MG63 (cell line): ENCODE data around the gene NAA50. TPM values are rescaled to one million over a fixed set of nuclear protein-coding genes. Genes with fewer than 3 reads are reported as not detected.
A peak's percentile ranks its signal among the peaks of the same experiment; 100 is the strongest.

ENCODE experiments used
- DNase-seq: peaks from one replicate; pipeline ENCODE4 v3.0.0-alpha.2; 2020
- H3K27me3 ChIP-seq: fragments of 250-450 bp; sonication (Bioruptor Pico); 2 replicates; pipeline ENCODE4 v1.5.1; 2020; ENCODE audit warnings: mild to moderate bottlenecking, moderate library complexity
- H3K36me3 ChIP-seq: fragments of 250-450 bp; sonication (Bioruptor Pico); 2 replicates; pipeline ENCODE4 v1.5.1; 2020; ENCODE audit warnings: mild to moderate bottlenecking, moderate library complexity
- H3K4me3 ChIP-seq: fragments of 250-450 bp; sonication (Bioruptor Pico); 2 replicates; pipeline ENCODE4 v1.5.1; 2020; ENCODE audit warnings: mild to moderate bottlenecking, moderate library complexity
- H3K9me3 ChIP-seq: fragments of 250-450 bp; sonication (Bioruptor Pico); 2 replicates; pipeline ENCODE4 v1.5.1; 2020; ENCODE audit warnings: mild to moderate bottlenecking, moderate library complexity
- total RNA-seq: library from RNA; depleted of rRNA; stranded (reverse); fragments of >200 nt; shearing (Covaris generic); gene quantifications from 2 replicates; pipeline ENCODE4 v1.2.3, GENCODE V29; 2014; ENCODE audit warnings: low replicate concordance; rRNA removed

Gene NAA50
- 57.1 and 101 TPM in 2 replicates for total RNA-seq

DNA sequence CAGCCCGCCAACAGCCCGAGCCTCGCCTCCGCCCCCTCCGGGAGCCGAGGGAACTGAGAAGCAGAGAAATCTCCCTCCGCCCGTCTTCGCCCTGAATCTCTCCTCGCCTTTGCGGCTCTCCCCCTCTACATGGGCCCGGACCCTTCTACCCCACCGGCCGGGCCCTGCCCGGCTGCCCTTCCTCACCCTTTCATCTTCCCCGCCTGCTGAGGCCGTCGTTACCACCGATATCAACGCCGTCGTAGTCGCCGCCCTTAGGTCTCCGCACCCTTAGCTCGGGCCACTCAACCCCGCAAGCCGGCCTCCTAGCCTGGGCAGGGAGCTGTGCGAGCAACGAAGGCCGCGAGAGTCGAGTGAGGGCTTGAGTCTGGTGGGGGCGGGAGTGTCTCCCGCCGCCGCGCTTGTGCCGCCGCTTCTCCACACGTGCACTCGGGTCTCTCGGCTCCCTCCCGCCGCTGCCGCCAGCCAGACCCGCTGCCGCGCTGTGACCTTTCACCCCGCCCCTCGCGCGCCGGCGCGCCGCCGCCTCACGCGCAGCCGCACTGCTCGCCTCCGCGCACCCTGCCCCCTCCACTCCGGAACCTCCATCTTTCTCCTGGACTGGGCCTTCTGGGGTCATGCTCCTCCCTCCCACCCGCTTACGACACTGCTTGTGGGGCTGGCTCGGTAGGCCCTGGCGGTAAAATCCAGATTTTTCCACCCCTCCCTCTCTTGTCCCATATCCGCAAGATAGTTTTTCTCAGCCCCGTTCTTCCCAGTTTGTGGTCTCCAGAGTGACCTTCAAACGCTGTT lies at the start of gene NAA50:
Gene NAA50 (minus strand): TSS at position 494 of the 792 bp plus-strand sequence. CDS start 300 bp downstream, at position 194.
- H3K27me3 ChIP-seq = no peaks in the 10 kb centered on the region
- no peaks in the 10 kb centered on the region for H3K9me3 ChIP-seq
- H3K36me3 ChIP-seq = peaks cover 18% of the 10 kb centered on the region
- peak within 1 kb of the TSS; percentile 98 for H3K4me3 ChIP-seq
- peak; percentile 97 for DNase-seq

DNA sequence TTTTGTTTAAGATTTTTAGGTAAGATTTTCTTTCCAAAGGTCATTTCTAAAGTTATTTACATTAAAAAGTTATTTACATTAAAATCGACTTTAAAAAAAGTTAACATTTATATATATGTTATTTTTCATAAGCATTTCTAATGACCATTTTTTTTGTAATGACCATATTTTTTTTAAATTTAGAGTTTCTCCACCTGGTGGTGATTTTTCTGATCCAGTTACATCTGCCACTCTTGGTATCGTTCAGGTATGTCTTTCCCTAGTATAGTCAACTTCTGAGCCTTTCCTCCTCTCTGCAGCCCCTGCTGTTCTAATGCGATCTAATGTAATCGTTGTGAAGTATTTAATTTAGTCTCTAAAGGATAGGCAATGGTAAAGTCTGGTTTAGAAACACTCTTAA lies 49.6 kb upstream of the NAA50 start:
- H3K4me3 ChIP-seq = no peak overlapping the region
- no peaks in the 10 kb centered on the region for H3K27me3 ChIP-seq
- peaks cover 19% of the 10 kb centered on the region for H3K36me3 ChIP-seq
- no peaks in the 10 kb centered on the region for H3K9me3 ChIP-seq
- no peak for DNase-seq

DNA sequence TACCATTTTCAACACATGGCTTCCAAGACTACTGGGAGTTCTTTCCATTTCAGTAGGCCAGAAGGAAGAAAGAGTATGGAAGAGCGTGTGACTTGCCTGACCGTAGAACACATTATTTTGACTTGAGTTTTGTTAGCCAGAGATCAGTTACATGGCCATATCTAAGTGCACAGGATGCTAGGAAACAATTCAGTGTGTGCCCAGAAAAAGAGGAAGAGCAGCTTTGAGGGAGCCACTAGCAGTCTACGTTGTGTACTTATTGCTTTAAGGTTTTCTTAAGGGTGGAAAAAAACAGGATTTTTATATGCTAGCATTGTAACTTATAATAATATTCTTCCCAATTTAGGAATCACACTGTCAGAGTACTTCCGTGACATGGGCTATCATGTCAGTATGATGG lies 48.5 kb upstream of the NAA50 start:
- peaks cover 18% of the 10 kb centered on the region for H3K36me3 ChIP-seq
- H3K27me3 ChIP-seq = no peaks in the 10 kb centered on the region
- no peak overlapping the region for H3K4me3 ChIP-seq
- H3K9me3 ChIP-seq = no peaks in the 10 kb centered on the region
- no peak for DNase-seq

DNA sequence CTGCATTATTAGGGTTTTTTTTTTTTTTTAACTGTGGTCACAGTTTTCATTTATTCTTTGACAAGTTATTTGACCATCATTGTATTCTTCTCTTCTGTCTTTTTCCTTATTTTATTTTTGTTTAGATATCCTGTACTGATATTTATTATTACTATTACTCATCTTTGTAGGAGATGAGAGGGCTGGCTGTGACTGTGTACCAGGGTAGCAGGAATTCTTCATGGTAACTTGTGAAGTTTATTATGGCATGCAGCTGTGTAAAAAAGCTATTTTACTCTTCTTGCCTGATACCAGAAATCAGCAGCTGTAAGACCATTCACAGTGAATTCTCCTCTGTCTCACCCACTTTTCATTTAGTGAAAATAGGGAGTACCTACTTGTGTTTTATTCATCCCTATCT lies 45.3 kb upstream of the NAA50 start:
- Histone ChIP-seq H3K27me3 (no peaks in the 10 kb centered on the region), H3K9me3 (no peaks in the 10 kb centered on the region), H3K36me3 (peaks cover 31% of the 10 kb centered on the region), H3K4me3 (no peak overlapping the region)
- DNase-seq = peak; percentile 19

DNA sequence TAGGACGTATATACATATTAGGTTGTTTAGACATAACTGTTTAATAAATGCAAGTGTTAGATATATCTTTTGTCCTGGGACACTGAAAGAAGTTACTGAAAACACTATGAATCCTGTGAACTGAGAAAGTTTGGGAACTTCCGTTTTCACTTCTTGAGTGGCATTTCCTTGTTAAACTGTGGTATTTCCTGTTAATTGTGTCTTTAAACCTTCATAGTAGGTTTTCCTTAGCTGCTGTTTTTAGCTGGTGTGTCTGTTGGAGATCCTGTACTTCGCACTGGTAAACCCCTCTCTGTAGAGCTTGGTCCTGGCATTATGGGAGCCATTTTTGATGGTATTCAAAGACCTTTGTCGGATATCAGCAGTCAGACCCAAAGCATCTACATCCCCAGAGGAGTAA lies 37.9 kb upstream of the NAA50 start:
- no peak overlapping the region for H3K4me3 ChIP-seq
- no peaks in the 10 kb centered on the region for H3K9me3 ChIP-seq
- peaks cover 17% of the 10 kb centered on the region for H3K36me3 ChIP-seq
- DNase-seq = no peak
- no peaks in the 10 kb centered on the region for H3K27me3 ChIP-seq

DNA sequence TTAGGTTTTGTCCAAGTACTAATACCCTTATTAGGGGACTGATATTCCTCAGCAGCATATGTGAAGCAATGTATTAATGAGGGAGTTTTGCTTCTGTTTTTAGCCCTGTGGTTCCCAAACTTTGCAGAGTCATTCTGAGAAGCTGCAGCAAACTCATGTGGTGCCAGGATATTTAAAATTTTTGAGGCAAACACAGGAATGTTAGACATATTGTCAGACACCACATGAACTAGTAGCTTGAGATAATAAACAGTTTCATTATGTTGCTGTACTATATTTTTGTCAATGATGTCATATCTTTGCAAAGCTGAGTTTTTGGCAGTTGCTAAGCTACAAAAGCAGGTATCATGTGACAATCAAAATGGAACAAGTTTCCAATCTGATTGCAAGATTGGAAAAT lies 37.4 kb upstream of the NAA50 start:
- peak; percentile 40 for DNase-seq
- Histone ChIP-seq H3K27me3 (no peaks in the 10 kb centered on the region), H3K4me3 (no peak overlapping the region), H3K36me3 (peaks cover 12% of the 10 kb centered on the region), H3K9me3 (no peaks in the 10 kb centered on the region)

DNA sequence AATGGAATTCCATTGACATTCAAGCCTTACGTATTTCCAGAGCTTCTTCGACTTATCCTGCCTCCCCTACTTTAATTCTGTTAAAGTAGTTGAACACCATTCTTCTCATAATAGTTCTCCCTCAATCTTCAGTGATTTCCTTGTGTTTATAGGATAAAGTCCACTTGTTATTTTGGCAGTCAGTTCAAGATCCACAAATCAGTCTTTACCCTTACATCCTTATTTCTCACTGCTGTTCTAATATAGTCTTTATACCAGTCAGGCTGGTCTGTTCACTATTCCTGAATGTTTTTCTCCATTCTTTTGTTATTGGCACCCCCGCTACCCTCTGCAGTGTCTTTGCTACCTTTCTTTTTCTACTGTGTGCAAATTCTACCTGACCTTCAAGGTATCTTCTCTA lies 30.5 kb upstream of the NAA50 start:
- H3K4me3 ChIP-seq = no peak overlapping the region
- no peak for DNase-seq

DNA sequence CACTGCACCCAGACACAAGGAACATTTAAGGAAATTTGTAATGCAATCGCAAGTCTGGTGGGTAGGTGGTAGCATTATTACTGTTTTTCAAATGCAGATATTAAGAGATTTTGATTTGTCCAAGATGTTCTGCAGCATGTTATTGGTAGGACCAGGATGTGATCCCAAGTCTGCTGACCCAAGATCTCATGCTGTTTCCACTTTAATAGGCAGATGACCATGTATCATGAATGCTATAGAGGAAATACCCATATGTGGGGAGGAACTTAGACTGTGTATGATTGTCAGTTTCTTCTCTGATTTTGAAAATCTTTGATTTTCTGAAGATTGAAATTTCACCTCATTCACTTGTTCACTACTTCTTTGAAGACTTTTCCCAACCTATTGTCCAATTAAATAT lies 29.5 kb upstream of the NAA50 start:
- H3K36me3 ChIP-seq = no peaks in the 10 kb centered on the region
- no peaks in the 10 kb centered on the region for H3K27me3 ChIP-seq
- no peaks in the 10 kb centered on the region for H3K9me3 ChIP-seq

More for the DNA sequence above, 30.5 kb upstream of the NAA50 start:
- H3K36me3 ChIP-seq = no peaks in the 10 kb centered on the region
- H3K9me3 ChIP-seq = no peaks in the 10 kb centered on the region
- H3K27me3 ChIP-seq = no peaks in the 10 kb centered on the region

DNA sequence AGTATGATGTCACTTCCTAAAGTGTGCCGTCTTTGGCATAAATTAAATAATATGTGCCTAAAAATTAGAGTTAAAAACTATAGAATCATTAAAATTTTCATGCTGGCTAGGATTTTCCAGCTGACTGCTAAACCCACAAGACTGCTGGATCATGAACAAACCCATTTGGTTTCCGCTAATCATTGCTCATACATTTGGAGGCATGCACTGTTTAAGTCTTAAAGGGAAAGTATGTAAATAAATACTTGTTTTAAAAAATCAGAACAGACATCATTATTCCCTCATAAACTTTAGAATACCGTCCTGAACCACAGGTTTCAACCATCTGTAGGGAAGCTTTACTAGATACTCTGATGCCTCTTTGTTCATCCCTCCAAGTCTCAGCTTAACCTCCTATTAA lies 27.3 kb upstream of the NAA50 start:
- no peak overlapping the region for H3K4me3 ChIP-seq
- no peaks in the 10 kb centered on the region for H3K27me3 ChIP-seq
- H3K9me3 ChIP-seq = no peaks in the 10 kb centered on the region
- H3K36me3 ChIP-seq = no peaks in the 10 kb centered on the region
- no peak for DNase-seq

More for the DNA sequence above, 29.5 kb upstream of the NAA50 start:
- H3K4me3 ChIP-seq = no peak overlapping the region
- DNase-seq = no peak

DNA sequence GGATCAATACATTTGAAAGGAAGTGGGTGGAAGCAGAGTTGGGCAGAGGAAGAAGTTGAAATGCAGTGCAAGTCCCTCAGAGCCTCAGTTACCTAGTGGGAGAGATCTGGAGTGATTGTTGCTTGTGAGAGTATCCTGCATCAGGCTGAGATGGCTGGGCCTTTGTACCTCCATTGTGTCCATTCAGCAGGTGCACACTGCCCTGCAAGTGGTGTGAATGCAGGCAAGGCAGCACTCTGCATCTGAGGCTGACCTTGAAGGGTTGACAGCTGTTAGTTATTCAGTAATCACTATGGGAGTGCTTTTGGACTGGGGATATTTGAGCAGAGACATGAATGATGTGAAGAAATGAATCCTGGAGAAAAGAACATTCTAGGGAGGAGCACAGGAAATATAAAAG lies 25.9 kb upstream of the NAA50 start:
- Histone ChIP-seq H3K36me3 (no peaks in the 10 kb centered on the region), H3K4me3 (no peak overlapping the region), H3K27me3 (no peaks in the 10 kb centered on the region), H3K9me3 (no peaks in the 10 kb centered on the region)
- no peak for DNase-seq

DNA sequence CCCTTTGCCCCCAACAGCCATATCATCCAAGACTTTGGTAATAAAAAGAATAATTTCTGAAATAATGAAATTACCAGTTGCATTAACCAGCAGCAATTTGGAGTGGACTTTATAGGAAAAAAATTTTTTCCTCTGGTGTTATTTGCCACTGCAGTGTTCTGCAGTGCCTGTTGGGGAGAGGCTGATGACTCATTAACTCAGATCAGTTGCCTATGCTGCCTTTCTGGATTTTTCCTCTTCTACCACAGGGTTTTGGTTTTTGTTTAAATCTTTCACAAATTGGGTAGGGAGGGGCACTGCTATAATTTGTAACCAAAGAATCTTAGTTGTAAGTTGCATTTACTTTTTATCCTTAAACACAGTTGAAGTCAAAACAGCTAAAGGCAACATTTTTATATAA lies 23.5 kb upstream of the NAA50 start:
- no peak for DNase-seq
- Histone ChIP-seq H3K4me3 (no peak overlapping the region), H3K9me3 (no peaks in the 10 kb centered on the region), H3K36me3 (no peaks in the 10 kb centered on the region), H3K27me3 (no peaks in the 10 kb centered on the region)

DNA sequence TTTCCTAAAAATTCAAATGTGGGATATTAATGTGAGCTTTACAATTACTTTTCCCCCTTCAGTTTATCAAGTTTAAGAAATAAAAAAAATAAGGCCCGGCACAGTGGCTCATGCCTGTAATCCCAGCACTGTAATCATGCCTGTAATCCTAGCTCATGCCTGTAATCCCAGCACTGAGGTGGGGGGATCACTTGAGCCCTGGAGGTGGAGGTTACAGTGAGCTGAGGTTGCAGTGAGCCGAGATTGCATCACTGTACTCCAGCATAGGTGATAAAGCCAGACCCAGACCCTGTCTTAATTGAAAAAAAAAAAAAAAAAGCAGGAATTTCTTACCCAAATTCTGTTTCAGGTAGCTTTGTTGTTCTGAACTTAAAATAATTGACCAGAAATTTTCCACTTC lies 18.6 kb upstream of the NAA50 start:
- no peaks in the 10 kb centered on the region for H3K9me3 ChIP-seq
- H3K36me3 ChIP-seq = no peaks in the 10 kb centered on the region
- H3K27me3 ChIP-seq = no peaks in the 10 kb centered on the region
- H3K4me3 ChIP-seq = no peak overlapping the region
- DNase-seq = no peak

DNA sequence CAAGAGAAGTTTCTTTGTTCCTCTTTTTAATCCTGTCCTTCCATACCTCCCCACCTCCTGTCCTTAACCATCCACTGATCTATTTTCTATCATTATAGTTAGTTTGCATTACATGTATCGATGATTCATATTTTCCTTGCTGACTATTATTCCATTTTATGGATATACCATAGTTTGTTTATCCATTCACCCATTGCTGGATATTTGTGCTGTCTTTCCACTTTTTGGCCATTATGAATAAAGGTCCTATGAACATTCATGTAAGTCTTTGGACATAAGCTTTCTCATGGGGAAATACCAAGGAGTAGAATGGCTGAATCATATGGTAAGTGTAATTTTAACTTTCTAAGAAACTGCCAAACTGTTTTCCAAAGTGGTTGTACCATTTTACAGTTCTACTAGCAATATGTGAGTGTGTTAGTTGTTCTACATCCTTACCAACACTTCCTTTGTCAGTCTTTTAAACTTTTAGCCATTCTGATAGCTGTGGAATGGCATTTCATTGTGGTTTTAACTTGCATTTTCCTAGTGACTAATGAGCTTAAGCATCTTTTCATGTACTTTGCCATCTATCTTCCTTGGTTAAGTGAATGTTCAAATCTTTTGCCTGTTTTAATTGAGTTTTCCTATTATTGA lies 12.5 kb upstream of the NAA50 start:
- Histone ChIP-seq H3K27me3 (no peaks in the 10 kb centered on the region), H3K9me3 (no peaks in the 10 kb centered on the region; the same call in none of the 2 replicates), H3K4me3 (no peak overlapping the region), H3K36me3 (peaks cover 11% of the 10 kb centered on the region; the same call in 1 of the 2 replicates)
- no peak for DNase-seq

DNA sequence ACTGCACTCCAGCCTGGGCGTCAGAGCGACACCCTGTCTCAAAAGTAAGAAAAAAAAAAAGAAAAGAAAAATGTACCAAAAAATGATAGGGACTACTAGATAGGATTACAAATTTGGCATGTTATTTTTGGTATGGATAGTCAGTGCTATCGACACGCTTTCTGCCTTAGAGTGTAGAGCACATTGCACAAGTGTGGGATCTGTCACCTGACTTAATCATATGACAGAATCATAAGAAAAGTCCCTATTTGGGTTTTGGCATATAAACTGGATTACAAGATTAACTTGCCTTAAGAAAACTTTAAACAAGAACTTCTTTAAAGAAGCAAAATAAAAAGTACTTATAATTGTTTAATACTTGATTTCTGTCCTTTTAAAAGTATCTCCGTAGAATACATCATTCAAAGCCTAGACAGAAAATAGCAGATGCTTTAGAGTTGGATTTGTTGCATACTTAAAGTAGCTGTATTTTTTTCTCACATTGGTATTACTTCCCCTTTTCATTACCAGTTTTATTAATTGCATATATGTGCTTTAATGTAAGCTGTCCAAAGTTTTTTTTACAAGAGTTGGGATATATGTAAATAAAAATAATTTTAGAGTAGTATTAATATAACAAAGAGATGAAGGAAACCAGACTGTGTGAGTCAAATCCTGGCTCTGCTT lies 8.6 kb upstream of the NAA50 start:
- Histone ChIP-seq H3K27me3 (no peaks in the 10 kb centered on the region), H3K36me3 (peaks cover 11% of the 10 kb centered on the region; the same call in 1 of the 2 replicates), H3K4me3 (no peak overlapping the region), H3K9me3 (no peaks in the 10 kb centered on the region; the same call in none of the 2 replicates)
- DNase-seq = no peak

DNA sequence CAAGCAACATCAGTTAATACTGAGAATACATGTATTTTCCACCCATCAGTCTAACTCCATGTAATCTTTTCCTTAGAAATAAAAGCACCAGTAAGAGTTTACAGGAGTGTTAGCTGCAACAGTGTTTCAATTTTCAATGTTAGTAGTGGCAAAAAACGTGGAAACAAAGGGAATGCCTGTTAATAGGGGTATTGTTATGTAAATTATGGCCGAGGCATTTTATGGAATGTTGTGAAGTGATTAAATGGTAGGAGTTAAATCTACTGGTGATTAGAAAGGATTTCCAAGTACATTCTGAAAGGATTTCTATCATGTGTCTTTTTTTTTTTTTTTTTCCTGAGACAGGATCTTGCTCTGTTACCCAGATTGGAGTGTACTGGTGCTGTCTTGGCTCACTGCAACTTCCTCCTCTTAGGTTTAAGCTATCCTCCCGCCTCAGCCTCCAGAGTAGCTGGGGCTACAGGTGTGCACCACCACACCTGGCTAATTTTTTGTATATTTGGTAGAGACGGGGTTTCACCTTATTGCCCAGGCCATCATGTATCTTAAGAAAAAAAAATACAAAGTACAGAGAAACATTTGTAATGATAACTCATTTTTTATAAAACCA lies 7.4 kb upstream of the NAA50 start:
- DNase-seq = no peak
- Histone ChIP-seq H3K36me3 (peaks cover 11% of the 10 kb centered on the region; the same call in 1 of the 2 replicates), H3K9me3 (no peaks in the 10 kb centered on the region; the same call in none of the 2 replicates), H3K27me3 (no peaks in the 10 kb centered on the region), H3K4me3 (no peak overlapping the region)

DNA sequence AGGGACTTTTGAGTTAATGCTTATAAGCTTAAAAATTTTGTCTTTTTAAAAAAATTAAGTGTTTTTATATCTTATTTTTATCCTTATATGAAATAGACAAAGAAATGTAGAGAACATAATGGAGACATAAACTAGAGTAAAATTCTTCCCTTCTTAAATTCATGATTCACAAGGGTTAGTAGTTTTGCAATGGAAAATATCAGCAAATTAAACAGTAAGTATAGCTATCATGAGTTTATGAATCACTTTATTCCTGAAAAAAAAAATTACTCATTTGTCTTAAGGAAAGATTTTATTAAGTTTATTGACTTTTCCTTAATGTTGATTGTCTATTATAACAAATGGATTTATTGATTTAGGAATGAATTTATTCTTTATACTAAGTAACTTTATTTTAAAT lies 5.1 kb upstream of the NAA50 start:
- H3K27me3 ChIP-seq = no peaks in the 10 kb centered on the region
- no peaks in the 10 kb centered on the region for H3K36me3 ChIP-seq
- no peaks in the 10 kb centered on the region for H3K9me3 ChIP-seq
- H3K4me3 ChIP-seq = no peak overlapping the region
- no peak for DNase-seq
